NCI-H187 treated with DMSO at 0.1 percent for 48 hours (cell line): ENCODE data around the gene SPON2.
"Not testable (repeated sequence)": the region's sequence is repeated elsewhere in the genome, so short reads cannot be mapped to it uniquely, and the experiment has no call there.

Experiments used
- DNase-seq: peaks from one replicate; lab custom pipeline; 2025; lab: John Stamatoyannopoulos, UW

SPON2 gene

GRCh38 chr4:1151541-1151940 is 20.8 kb downstream of the SPON2 start:
- DNase-seq = no peak

- no peak for DNase-seq
These were observed 21.5 kb downstream of the SPON2 start for GRCh38 chr4:1150875-1151274.

DNA sequence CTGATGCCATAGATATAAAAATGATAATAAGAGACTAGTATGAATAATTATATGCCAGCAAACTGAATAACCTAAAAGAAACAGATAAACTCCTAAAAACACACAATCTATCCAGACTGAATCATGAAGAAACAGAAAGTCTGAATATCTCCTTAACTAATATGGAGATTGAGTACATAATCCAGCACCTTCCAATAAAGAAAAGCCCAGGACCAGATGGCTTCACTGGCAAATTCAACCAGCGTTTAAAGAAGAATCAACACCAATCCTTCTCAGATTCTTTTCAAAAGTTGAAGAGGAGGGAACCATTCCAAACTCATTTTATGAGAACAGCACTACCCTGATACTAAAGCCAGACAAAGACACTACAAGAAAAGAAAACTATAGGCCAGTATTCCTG is 32.5 kb downstream of the SPON2 start:
- no peak for DNase-seq

- DNase-seq = no peak
These were observed 34.5 kb downstream of the SPON2 start for GRCh38 chr4:1137850-1138249.

DNA sequence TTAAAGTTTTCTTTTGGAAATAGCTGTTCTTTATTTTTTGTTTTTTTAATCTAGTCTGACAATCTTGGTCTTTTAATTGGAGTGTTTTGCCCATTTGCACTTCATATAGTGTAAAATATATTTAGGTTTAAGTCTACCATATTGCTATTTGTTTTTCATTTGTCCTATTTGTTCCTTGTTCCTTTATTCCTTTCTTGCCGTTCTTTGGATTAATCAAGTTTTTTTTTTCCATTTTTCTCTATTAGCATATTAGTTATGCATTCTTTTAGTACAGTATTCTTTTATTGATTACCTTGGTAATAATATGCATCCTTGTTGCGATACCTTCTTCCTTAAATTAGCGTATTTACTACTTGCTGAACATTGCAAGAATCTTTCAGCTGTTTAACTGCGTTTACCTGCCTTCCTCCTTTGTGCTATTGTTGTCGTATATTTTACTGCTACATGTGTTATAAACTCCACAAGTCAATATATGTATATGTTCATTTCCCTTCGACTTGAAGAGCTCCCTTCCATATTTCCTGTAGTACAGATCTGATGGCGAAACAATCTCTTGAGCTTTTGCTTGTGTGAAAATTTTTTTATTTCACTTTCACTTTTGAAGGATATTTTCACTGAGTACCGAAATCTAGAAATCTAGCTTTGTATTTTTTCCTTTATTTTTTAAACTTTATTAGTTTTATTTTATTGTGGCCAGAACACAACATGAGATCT is 35.2 kb downstream of the SPON2 start:
- no peak for DNase-seq

DNA sequence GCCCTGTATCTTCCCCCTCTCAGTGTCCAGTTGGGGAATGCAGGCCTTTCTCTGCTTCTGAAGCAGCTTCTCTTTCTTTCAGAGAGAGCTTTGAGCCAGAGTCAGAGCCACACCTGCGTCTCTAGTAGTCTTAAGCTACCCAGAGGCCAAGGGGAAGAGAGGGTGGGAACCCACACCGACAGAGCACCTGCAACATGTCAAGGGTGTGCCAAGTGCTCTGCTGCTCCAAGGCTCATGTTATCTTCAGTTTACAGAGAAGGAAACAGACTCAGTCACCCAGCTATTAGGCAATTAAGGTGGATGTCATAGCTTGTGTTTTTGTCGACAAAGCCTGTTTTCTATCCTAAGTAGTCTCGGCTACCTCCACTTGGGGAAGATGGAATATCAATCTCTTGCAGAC is 36.3 kb downstream of the SPON2 start:
- DNase-seq = no peak

- no peak for DNase-seq
These were observed 39.4 kb downstream of the SPON2 start for GRCh38 chr4:1133033-1133432.

DNA sequence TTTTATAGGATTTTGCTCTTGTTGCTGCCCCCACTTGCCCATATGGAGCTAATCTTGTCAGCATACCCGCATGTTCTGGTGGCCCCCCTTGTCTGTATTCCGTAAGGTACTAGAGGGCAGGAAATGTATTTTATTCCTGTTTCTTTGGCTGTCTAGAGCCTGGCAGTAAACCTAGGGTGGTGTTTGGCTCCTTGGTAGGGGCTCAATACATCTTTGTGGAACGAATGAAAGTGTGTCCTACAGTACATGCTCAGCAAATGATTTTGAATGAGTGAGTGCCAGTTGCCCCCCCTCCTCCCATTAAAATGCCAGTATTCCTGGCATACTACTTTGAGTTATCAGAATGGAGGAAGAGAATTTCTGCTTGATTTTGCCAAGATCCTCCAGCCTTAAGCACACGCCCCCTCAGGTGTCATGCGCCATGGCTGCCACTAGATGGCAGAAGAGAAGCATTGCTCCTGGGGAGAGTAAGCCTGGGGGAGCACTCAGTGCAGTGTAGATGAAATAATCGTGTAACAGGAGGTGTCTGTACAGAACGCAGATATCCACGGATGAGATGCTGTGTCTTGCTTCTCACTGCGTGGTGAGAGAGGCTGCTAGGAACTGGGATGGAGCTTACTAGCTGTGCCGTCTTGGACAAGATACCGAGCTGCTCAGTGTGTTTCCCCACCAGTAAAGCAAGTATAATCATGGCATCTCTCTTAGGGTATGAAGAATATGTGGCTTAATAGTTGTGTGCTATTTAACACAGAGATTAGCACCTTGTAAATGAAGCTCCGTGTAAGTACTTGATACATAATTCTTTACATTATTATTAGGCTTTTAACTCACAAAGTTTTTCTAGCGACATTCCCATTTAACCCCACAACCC is 41.8 kb downstream of the SPON2 start:
- no peak for DNase-seq

GRCh38 chr4:1126506-1126905 is 45.9 kb downstream of the SPON2 start:
- no peak for DNase-seq

DNA sequence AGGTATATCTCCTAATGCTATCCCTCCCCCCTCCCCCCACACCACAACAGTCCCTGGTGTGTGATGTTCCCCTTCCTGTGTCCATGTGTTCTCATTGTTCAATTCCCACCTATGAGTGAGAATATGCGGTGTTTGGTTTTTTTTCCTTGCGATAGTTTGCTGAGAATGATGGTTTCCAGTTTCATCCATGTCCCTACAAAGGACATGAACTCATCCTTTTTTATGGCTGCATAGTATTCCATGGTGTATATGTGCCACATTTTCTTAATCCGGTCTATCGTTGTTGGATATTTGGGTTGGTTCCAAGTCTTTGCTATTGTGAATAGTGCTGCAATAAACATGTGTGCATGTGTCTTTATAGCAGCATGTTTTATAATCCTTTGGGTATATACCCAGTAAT is 46.9 kb downstream of the SPON2 start:
- DNase-seq = not testable (repeated sequence)

DNA sequence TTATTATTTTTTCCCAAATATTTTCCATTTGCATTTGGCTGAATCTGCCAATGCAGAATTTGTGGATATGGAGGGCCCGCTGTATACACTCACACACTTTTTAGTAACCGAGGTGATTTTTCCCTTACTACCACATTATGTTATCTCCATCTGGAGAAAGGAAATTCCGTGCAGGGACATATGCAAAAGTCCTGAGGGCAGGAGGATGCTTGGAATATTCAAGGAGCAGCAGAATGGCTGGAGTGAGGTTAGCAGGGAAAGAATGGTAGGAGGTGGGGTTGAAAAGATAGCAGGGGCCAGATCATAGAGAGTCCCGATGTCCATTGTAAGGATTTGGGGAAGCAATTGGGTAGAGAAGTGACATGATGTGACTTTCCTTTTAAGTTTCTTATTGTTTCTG is 47.6 kb downstream of the SPON2 start:
- no peak for DNase-seq

DNA sequence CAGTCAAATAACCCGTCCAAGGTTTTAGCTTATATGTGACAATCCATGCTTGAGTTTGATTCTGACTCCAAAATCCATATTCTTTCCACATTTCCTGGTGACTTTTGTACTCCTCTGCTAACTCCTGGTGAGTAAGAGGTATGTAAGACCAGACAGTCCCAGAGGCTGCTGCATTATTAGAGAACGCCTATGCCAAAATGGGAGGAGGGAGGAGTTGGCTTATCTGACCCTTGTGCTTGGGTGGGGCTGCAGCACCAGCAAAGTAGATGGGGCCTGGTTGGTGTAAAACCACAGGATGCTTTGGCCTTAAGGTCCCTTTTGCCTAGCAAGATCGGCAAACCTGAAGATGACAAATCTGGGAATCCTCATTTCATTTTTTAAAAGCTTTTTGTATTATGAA is 49.9 kb downstream of the SPON2 start:
- DNase-seq = no peak
